ENCODE data around the gene DDAH1.
"Not testable (repeated sequence)": the region's sequence is repeated elsewhere in the genome, so short reads cannot be mapped to it uniquely, and the experiment has no call there.

The DDAH1 gene

DNA sequence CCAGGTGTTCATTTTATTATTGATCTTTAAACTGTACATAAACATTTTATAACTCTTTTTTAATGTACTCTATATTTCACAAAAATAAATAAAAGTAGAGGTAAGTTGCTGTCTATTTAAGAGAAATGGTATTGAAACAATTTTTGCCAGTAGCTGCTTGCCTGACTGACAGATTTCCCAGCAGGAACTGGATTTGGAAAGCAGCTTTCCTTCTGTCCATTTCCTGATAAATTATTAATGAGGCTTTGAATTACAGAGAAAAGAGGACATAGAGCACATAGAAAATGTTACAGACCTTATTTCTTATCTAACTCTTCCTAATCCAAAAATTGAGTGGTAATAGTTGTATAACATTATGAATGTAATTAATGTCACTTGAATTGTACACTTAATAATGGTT is 108.8 kb downstream of the DDAH1 start:
- peak; percentile 49 for DNase-seq

DNA sequence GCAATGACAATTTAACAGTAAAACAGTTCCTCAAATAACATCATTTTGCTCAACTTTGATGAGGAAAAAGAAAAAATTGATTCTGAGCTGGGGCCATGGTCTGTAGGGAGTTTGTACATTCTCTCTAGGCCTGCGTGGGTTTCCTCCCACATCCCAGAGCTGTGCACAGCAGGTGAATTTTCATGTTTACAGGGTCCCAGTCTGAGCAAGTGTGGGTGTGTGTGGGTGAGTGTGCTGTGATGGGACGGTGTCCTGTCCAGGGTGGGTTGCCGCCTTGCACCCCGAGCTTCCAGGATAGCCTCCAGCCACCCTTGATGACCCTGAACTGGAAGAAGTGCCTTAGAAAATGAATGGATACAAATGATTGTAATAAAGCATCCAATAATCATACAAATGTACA is 112.9 kb downstream of the DDAH1 start:
- DNase-seq = no peak

DNA sequence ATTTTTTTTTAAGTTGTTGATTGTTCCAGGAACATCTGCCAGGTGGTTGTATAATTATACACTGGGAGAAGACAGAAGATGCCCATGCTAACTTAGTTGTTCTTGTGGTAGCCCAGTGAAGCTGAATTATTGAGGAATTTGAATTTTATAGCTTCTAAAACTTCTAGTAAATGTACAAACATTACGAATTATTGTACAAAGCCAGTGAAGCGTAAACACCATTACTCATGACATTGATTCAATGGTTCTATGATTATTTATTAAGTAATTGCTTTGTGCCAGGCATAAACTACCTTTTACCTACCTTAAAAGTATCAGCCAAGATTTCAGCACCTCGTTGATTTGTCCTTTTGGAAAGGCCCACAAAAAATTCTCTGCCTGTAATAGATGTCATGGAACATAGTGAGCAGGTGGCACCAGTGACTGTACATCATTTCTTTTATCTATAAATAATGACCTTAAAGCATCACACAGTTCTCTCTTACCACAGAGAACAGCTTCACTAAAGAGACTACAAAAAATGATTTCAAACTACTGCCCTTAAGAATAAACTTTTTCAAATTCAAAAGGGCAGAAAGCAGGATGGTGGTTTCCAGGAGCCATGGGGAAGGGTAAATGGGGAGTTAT is 113.6 kb downstream of the DDAH1 start:
- DNase-seq = no peak

DNA sequence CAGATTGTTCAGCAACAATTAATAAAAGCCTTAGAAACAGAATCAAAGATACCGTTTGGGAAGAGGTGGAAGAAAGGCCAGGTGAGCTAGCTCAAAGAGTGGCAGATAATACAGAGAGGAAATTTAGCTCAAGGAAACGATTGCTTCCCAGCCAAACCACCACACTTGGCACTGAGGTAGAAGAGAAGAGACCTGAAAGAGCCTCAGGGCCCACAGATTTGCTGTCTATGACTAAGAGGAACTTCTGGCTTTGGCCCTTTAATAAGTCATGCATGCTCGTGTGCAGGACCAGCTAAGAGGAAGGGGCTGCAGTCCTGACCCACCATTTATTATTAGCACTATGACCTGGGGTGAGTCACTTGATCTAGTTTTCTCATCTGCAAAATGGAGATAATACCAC is 115.7 kb downstream of the DDAH1 start:
- DNase-seq = no peak

DNA sequence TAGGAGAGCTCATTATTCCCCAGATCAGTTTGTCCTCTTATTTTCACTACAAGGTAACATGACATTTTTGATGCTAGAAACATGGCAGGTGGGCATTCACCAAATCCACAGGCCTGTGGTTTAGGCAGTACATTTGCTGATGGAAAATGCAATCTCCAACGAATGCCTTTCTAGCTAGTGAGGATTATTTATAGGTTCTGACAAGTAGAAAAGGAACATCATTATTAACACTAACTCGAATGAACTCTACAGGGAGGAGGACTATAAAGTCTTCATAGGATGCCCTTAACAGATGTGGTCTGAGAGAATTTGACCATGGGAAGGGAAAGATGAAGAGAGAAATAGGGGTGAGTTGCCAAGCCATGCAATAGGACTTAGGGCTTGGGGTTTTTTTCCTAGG is 117.1 kb downstream of the DDAH1 start:
- DNase-seq = no peak

DNA sequence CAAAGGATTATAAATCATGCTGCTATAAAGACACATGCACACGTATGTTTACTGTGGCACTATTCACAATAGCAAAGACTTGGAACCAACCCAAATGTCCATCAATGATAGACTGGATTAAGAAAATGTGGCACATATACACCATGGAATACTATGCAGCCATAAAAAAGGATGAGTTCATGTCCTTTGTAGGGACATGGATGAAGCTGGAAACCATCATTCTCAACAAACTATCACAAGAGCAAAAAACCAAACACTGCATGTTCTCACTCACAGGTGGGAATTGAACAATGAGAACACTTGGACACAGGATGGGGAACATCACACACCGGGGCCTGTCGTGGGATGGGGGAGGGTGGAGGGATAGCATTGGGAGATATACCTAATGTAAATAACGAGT is 117.7 kb downstream of the DDAH1 start:
- not testable (repeated sequence) for DNase-seq

DNA sequence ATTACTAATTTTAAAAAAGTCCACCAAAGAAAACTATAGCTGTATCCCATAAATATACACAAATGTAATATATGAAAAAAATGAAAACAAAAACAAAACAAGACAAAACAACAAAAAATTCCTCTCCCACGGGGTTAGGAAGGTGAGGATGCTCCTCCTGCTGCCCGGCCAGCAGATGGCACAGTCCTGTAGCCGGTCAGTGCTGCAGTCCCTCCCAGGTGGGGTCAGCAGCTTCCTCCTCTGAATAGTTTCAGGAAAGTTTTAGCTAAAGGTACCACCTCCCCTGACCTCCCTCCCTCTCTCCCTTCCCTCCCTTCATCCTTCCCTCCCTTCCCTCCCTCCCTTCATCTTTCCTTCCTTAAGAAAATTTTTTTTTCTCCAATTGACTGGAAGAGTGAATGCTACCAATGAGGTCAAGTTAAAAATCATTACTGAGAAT is 120.7 kb downstream of the DDAH1 start:
- DNase-seq = peak; percentile 9

DNA sequence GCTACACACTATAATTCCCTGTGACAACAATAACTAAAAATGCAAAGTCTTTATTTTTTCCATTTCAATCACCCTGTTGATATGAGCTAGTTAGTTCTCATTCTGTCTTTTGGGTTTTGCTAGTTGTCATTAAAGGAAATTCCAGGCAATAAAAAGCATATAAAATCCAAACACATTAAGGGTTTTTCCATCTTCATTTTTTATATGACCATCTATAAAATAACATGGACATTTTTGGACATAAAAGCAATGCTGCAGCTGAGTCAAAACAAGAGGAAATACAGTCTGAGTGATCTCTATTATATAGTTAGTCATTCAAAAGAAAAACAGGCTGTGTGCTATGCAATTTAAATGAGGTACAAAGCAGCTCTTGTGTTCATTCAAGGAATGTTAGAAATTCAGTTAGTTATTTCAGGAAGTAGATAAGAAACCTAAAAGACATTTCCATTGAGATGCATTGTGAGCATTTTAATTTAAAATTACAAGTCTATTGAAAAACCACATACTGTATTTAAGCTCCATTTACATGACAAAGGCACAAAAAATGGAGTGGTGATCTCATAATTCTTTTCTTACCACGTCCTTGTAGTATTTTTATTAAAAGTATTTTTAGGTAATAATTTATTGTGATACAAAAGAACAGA is 121.2 kb downstream of the DDAH1 start:
- DNase-seq = no peak

DNA sequence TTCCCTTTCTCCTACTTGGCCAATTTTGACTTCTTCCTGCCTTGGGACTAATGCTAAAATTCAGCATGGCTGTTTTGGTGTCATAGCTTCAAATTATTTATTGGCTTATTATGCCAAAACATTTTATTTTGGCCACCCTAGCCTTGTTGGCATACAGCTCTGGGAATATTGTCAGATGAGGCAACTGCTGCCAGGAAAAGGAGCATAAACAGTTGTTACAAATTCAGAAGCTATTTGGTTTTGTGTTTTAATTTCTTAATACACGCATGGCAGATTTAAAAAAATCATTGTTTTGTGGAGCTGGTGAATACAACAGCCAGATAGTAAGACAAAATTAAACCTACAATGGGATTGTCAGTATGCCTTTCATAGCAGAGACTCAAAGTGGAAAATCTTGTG is 121.7 kb downstream of the DDAH1 start:
- DNase-seq = no peak

DNA sequence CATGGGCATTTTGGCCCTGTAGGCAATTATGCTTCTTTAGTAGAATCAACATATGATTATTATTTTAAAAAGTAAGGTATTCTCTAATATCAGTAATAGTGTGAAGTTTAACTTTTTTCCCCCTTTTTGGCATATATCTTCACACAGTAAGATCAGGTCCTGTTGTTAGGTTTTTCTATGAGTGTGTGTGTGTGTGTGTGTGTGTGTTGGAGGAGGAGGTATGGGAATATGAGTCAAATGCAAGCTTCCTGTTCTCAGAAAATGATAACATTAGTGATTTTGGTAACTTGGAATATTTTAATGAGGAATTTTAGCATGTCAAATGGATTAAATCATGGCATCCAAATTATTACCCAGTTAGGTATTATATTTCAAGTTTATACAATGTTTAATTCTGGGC is 122.8 kb downstream of the DDAH1 start:
- no peak for DNase-seq

DNA sequence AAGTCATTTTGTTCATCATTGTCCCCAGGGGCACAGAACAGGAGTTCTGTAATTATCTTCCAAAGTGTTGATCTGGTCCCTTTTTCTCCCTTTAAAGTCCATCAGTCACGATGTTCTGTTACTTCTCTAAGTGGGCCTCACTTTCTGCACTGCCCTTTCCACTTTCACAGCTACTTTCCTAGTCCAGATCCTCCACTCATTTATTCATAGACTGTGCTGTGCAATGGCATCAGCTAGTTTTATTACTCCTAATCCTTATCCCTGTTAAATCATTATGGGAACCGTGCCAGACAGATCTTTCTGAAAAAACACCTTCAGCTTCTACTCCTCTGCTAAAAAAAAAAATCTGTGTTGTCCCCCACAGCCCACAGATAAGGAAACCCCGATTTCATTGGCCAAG is 124.5 kb downstream of the DDAH1 start:
- no peak for DNase-seq

DNA sequence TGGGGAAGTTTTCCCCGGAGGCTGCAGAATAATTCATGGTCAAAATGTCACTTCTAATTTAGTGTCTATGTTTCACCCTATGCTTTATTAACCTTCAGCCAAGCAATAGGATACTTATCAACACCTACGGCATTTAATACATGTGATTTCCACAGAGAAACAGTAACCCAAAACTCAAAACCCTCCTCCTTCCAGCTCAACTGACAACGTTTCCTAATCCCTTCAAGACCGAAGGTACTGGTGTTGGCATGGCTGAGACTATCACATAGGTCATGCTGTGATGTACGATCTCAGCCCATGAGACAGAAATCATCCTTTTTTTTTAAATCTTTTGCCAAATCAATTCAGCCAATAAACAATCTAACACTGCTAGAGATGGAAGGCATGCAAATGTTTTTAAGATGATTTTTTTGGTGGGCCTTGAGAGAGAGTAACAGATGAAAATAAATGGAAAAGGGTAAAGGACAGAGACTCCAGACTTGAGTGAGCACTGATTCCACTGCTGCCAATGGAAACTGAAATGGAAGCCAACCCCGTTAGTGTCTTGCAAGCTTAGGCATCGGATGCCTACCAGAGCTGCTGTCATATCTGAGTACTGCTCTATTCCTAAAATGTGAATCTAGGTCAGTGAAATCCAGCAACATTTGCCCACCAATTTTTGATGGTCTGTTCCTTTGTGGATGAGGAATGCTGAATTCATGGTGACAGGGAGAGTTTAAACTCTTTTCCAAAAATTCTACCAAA is 125.1 kb downstream of the DDAH1 start:
- DNase-seq = no peak

DNA sequence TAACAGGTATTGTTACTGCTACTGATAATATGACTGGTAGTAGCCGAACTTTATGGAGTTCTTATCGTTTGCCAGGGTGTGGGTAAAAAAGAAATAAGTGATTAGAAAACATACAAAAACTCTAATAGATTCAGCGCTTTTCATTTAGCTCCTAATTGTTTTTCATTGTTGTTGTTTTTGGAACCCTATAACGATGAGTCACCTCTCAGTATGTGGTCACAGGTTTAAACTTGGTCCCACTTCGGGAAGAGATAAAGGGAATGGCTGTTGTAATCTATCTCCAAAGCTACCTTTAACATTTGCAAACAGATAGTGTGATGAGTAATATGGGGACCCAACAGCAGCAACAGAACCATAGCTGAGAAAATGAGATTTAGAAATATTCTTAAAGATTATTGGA is 125.9 kb downstream of the DDAH1 start:
- DNase-seq = no peak

DNA sequence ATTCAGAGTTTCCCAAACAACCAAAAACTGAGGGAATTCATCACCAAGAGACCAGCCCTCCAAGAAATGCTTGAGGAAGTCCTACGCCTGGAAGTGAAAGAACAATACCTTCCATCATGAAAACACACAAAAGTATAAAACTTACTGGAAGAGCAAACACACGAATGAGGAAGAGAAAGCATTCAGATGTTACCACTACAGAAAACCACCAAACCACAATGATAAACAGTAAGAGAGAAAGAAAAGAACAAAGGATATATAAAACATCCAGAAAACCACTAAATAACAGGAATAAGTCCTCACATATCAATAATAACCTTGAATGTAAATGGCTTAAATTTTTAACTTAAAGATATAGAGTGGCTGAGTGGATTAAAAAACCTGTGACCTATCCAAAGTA is 130.0 kb downstream of the DDAH1 start:
- no peak for DNase-seq

DNA sequence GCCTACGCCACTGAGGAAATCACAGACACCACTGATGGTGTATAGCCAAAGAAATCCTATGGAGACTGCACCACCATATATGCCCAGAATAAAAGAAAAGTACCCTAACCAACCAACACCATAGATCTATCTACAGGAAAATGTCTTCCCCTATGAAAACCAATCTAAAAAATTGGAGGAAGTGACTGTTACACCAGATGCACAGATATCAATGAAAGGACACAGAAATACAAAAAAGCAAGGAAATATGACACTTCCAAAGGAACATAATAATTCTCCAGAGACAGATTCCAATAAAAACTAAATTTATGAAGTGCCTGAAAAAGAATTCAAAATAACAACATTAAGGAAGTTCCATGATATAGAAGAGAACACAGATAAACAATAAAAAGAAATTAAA is 131.8 kb downstream of the DDAH1 start:
- DNase-seq = no peak

DNA sequence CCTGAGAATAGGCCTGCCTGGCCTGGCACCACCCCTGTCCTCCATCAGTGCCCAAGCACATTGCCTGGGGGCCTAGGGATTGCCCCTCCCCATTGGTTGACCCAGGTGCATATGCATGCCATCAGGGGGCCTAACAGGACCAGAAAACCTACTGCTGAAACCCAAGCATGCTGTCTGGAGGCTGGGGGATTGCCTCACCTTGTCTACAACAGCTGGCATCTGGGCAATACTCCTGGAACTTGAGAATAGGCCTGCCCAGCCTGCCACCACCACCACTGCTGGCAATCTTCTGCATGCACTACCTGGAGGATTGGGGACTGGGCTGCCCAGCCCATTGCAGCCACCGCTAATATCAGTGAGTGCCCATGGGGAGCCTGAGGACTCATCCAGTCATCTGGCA is 132.4 kb downstream of the DDAH1 start:
- no peak for DNase-seq

DNA sequence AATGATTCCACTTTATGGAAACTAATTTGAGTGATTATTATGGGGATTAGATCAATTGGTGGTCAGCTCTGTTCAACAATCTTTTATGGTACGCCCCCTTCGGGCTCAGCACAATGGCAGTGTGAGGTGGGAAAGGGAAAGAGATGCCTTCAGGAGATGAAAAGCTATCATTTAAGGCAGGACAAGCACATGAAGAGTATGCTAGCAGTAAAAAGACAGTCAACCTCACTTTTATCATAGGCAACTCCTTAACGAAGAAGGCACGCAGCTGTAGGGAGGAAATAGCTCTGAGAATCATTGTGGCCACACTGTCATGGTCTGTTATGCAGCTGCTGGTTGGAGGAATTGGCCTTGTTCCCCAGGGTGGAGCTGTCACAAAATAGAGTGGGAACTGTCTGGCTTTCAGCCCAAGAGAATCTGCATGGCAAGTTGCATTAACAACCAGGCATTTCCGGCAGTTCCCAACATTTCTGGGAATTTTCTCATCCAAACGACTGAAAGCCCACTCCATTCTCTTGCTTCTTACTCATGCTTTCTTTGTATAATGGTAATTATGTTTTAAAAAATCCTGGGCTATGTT is 134.2 kb downstream of the DDAH1 start:
- DNase-seq = no peak

DNA sequence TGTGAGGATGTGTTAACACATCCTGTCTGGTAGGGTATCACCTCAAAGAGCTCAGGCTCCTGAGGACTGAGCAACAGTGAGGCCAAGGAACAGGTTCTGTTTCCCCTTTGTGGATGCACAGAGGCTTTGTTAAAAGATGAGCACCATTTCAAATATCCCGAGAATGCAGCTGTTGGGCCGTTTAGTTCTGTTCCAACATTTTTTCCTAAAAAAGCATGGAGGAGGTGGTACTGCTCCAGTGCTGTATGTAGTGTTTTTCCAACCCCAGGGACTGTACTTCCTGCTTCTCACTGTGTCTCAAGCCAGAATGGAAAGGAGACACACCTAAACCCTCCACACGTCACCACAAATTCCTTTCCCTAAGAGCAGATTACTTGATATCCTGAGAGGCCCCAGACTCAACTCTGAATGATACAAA is 134.7 kb downstream of the DDAH1 start:
- no peak for DNase-seq

DNA sequence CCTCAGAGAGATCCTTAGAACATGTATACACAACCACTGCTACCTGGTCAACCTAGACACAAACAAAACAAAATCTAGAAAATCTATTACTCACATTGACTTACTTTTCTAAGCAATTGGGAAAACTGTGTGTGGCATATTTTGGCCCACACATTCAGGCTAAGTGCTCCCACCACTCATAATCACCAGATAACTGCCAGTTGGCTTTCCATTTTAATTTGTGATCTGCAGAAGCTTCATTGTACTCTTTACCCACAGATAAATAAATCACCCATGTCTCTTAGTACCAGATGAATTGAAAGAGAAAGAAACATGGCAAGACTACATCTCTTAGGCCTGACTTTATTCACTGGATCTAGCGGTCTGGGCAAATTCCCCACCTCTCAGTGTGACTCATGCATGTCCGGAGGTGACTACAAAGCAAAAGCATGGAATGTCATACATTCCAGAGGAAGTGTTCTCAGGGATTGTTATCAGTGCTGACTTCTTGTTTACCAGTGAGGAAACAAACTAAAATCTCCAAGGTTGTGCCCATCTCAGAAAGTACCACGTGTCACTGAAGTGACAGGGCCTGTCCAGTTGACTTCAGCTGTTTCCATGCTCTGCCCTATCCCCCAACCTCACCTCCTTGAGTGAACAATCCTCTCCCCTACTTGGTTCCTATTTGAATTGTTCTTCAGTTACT is 136.1 kb downstream of the DDAH1 start:
- no peak for DNase-seq

DNA sequence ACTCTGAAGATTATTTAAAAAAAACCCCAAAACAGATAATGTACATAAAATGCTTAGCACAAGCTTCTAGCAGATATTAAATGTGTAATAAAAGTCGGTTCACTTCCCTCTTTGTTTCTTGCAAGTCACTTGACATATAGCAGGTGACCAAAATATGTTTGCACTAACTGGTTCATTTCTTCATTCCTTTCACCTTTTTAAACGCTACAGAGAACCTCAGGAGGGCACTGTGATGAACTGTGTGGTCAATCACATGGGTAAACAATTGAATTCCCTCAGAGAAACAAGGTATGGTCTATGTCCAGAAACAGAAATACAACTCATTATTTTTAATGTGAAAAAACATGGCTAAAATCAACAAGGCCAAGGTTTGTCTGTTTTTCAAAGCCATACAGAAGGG is 137.2 kb downstream of the DDAH1 start:
- no peak for DNase-seq

DNA sequence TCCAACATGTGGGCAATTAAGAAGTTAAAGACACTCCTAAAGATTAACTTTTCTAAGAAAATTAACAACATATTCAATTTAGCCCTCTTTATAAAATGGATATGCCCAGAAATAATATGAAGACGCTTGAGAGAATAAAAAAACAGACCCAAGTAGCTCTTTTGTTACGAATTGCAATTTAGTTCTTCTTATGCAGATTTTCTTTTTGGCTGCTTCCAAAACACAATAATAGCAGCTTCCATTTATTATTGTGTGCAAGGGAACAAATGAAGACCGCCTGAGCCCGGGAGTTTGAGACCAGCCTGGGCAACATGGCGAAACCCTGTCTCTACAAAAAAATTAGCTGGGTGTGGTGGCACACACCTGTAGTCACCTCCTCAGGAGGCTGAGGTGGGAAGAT is 138.1 kb downstream of the DDAH1 start:
- DNase-seq = no peak

DNA sequence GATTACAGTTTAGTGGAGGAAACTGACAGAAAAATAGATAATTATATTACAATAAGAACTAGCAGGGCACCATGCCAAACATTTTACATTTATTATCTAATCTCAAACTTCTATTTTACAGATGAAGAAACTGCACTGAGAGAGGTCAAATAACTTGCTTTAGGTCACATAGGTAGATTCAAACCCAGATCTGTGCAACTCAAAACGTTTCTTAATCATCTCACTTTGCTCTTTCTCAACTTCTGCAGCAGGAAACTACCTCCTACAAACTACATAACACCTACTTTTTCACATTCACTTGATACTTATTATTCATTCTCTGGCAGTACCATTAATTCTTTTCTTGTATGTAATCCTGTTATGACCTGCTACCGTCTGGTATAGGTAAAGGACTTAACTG is 138.6 kb downstream of the DDAH1 start:
- DNase-seq = no peak

DNA sequence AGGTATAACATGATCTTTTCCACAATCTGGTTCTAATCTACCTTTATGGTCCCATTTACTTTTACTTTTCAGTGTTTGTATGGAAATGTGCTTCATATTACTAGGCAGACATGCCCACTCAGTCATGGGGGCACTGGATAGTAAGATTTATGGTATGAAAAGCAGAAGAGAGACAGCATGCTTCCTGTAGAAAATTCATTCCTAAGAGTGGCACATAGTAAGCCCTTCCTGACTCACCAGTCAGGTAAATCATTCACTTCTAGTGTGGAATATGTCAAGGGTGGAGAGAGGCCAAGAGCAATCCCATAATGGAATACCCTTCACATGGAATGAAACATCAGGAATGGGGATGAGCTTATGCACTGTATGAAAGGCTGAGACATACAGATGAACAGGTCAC is 139.0 kb downstream of the DDAH1 start:
- DNase-seq = no peak

DNA sequence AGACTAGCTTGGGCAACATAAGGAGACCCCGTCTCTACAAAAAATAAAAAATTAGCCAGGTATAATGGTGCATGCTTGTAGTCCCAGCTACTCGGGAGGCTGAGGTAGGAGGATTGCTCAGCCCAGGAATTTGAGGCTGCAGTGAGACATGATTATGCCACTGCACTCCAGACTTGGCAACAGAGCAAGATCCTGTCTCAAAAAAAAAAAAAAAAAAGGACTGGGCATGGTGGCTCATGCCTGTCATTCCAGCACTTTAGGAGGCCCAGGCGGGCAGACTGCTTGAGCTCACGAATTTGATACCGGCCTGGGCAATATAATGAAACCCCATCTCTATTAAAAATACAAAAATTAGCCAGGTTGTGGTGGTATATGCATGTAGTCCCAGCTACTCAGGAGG is 141.2 kb downstream of the DDAH1 start:
- no peak for DNase-seq

All from COR-L47 (cell line).